ENCODE data around the gene DNAJC4. TPM values are rescaled to one million over a fixed set of nuclear protein-coding genes. Genes with fewer than 3 reads are reported as not detected.

The DNAJC4 gene
- total and polyA plus RNA-seq, 2 of the 8 experiments (the other 6 are each of a cell fraction or from before 2014, with no cell fraction given), result 14.6 to 31.0 TPM

DNA sequence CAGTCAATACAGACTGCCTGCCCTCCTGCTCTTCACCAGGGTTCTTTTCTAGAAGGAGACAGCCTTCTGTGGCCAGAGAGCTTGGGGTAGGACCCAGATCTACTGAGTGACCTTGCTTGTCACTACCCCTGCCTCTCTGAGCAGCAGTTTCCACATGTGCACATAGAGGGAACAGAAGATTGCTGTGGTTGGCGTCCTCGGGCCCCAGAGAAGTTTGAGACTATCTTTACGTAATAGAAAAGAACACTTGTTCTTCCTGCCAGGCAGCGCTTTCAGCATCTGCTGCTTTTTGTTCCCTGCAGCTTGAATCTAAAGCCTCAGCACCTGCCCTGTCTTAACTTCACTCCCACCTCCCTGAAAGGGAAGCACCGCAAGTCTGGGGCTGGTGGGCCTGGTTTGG is 8.7 kb downstream of the DNAJC4 start:
- Histone ChIP-seq H3K23ac (ENCODE audit: insufficient read length) (no peak overlapping the region), H2AFZ (ENCODE audit: low read length) (no peak overlapping the region), H3K27me3 (replicated peaks in 1 of 4; ENCODE audit: control insufficient read depth in 3 of 4, extremely low read depth in 1 of 4, insufficient read depth in 3 of 4, low read length in 3 of 4) (peaks cover 0 to 3% (median 0%) of the 10 kb centered on the region in 4 experiments; a peak in 2 of 7 replicates), H3K23me2 (ENCODE audit: low read depth, low read length) (peaks cover 15% of the 10 kb centered on the region), H4K5ac (ENCODE audit: insufficient read length, low read depth, low read length) (no peak overlapping the region), H3K4me1 (replicated peaks in 1 of 4; ENCODE audit: control insufficient read depth in 3 of 4, insufficient read depth in 4 of 4, low read length in 3 of 4) (peaks cover 0 to 16% (median 8%) of the 10 kb centered on the region in 4 experiments; a peak in 6 of 7 replicates), H3K4me2 (ENCODE audit: insufficient read depth in 1 of 2, low read depth in 2 of 2, low read length in 2 of 2) (no peak overlapping the region), H3K14ac (ENCODE audit: insufficient read length) (no peak overlapping the region), H3K4me3 (ENCODE audit: extremely low read depth in 1 of 4, insufficient read depth in 2 of 4, low read depth in 3 of 4, low read length in 4 of 4) (no peak overlapping the region), H3K9me3 (ENCODE audit: insufficient read depth in 2 of 2, low read depth in 1 of 2, low read length in 1 of 2) (no peaks in the 10 kb centered on the region), H3K56ac (replicated peaks; ENCODE audit: insufficient read length, low read depth, low read length) (no peak overlapping the region), H2BK5ac (ENCODE audit: low read depth, low read length) (no peak overlapping the region), H4K91ac (replicated peaks; ENCODE audit: insufficient read length, low read length) (no peak overlapping the region), H3K27ac (ENCODE audit: low read depth, low read length) (no peak overlapping the region), H3K79me1 (ENCODE audit: low read depth, low read length) (no peaks in the 10 kb centered on the region), H4K8ac (ENCODE audit: extremely low read depth, insufficient read depth, low read length) (no peak overlapping the region), H2BK120ac (replicated peaks; ENCODE audit: low read depth, low read length) (no peak overlapping the region), H4K20me1 (replicated peaks in 1 of 2; ENCODE audit: control insufficient read depth in 1 of 2, insufficient read depth in 2 of 2, low read length in 2 of 2) (peaks cover 0 to 11% of the 10 kb centered on the region in 2 experiments), H2BK12ac (ENCODE audit: low read depth, low read length) (no peak overlapping the region), H3K79me2 (ENCODE audit: control insufficient read depth in 1 of 2, insufficient read depth in 2 of 2, low read length in 2 of 2) (peaks cover 0 to 5% of the 10 kb centered on the region in 2 experiments; a peak in 1 of 4 replicates), H2BK15ac (ENCODE audit: low read length) (no peak overlapping the region), H2BK20ac (ENCODE audit: low read length) (no peak overlapping the region), H3K36me3 (ENCODE audit: control insufficient read depth in 2 of 4, insufficient read depth in 4 of 4, low read length in 3 of 4) (peaks cover 0 to 11% (median 5%) of the 10 kb centered on the region in 4 experiments; a peak in 3 of 8 replicates), H3K4ac (replicated peaks; ENCODE audit: insufficient read length, low read depth, low read length) (no peak overlapping the region), H3K9ac (replicated peaks in 1 of 4; ENCODE audit: extremely low read depth in 1 of 4, low read depth in 3 of 4, low read length in 3 of 4) (no peak overlapping the region), H2AK5ac (ENCODE audit: low read depth, low read length) (no peak overlapping the region), H3K18ac (ENCODE audit: extremely low read depth, low read length) (no peak overlapping the region)
- FAIRE-seq, result no peak
- CTCF ChIA-PET (ENCODE audit: partially characterized antibody), result interaction anchor here (0.7 to 4.5 kb wide), 4 partner anchors 13 to 64 kb away, joined by 3 to 26 read pairs (median 4); partner anchors contain the start of gene PLCB3
- POLR2A ChIA-PET (ENCODE audit: partially characterized antibody), result interaction anchor here (0.6 to 11.9 kb wide), 8 partner anchors 8 to 78 kb away, joined by 3 to 190 read pairs (median 4); partner anchors contain the start of genes FKBP2, NUDT22, PLCB3 and PPP1R14B
- DNase-seq (ENCODE audit: low read depth in 1 of 2, low spot score in 2 of 2), result no peak
- 84% methylated on average over 5 of the region's 5 CpGs; no CpG with 5 or more reads in 1 of the 2 experiments for whole genome bisulfite sequencing, 2 experiments (ENCODE audit: extremely low coverage in 1 of 2, insufficient coverage in 1 of 2, insufficient read length in 1 of 2, insufficient replicate concordance in 2 of 2, low coverage in 1 of 2, low lambda C conversion rate in 2 of 2, missing lambda C conversion rate in 1 of 2)
- TF ChIP-seq KDM5A (IDR thresholded peaks at IDR 0.05; ENCODE audit: low read length) (no peak), HDAC2 (IDR thresholded peaks at IDR 0.05; ENCODE audit: borderline replicate concordance in 1 of 2, low read depth in 2 of 2, low read length in 2 of 2) (no peak), POLR2AphosphoS5 (IDR thresholded peaks at IDR 0.05; ENCODE audit: low read depth, low read length) (no peak), CHD1 (IDR thresholded peaks at IDR 0.05; ENCODE audit: low read depth, low read length) (no peak), EZH2 (IDR thresholded peaks at IDR 0.05; ENCODE audit: low read depth, low read length, severe bottlenecking) (no peak), CBX8 (IDR thresholded peaks at IDR 0.05; ENCODE audit: borderline replicate concordance, low read depth, low read length) (no peak), PHF8 (conservative IDR thresholded peaks at IDR 0.05; ENCODE audit: low read depth, low read length) (no peak)
- TF ChIP-seq, protein P1, sequence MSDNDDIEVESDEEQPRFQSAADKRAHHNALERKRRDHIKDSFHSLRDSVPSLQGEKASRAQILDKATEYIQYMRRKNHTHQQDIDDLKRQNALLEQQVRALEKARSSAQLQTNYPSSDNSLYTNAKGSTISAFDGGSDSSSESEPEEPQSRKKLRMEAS (IDR thresholded peaks at IDR 0.05), result no peak

Data from H1 (cell line).